HG03558 (cell line): ENCODE measurements around the gene CDKN3.
"Not testable (repeated sequence)": the region's sequence is repeated elsewhere in the genome, so short reads cannot be mapped to it uniquely, and the experiment has no call there.

Experiments used
- ATAC-seq: cut with Tn5 transposase; IDR thresholded peaks from one replicate; pipeline ENCODE4 v1.9.1; 2021; ENCODE audit warnings: moderate number of reproducible peaks; ENCODE audit not compliant: unreplicated experiment; ENCODE audit errors: extremely low read depth

CDKN3 gene

DNA sequence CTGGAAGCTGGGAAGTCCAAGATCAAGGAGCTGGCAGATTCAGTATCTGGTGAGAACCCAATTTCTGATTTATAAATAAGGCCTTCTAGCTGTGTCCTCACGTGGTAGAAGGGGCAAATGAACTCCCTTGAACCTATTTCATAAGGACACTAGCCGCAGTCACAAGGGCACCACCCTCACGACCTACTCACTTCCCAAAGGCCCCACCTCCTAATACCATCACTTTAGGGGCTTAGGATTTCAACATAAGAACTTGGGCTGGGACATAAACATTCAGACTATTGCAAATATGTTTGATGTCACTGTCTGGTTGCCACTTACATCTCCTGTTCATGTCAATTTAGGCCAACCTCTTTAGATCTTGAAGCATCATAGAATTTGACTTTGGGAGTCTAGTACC is 55.2 kb downstream of the CDKN3 start:
- no peak for ATAC-seq

GRCh38 chr14:54453252-54453651 is 56.4 kb downstream of the CDKN3 start:
- no peak for ATAC-seq

GRCh38 chr14:54453990-54454389 is 57.2 kb downstream of the CDKN3 start:
- ATAC-seq = not testable (repeated sequence)

- no peak for ATAC-seq
Observed at GRCh38 chr14:54455363-54455762, 58.6 kb downstream of the CDKN3 start.

DNA sequence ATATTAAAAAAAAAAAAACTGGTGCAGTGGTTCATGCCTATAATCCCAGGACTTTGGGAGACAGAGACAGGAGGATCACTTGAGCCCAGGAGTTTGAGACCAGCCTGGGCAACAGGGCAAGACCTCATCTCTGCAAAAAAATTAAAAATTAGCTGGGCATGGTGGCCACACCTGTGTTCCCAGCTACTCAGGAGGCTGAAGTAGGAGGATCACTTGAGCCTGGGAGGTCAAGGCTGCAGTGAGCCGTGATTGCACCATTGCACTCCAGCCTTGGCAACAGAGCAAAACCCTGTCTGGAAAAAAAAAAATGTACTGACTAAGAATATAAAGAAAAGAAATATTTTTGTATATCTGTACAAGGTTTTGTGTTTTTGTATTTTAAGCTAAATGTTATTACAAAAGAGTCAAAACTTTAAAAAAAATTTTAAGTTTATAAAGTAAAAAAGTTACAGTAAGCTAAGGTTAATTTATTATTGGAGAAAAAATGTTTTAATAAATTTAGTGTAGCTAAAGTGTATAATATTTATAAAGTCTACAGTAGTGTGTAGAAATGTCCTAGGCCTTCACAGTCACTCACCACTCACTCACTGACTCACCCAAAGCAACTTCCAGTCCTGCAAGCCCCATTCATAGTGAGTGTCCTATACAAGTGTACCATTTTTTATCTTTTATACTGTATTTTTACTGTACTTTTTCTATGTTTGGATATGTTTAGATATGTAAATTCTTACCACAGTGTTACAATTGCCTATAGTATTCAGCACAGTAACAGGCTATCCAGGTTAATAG is 60.2 kb downstream of the CDKN3 start:
- ATAC-seq = not testable (repeated sequence)

DNA sequence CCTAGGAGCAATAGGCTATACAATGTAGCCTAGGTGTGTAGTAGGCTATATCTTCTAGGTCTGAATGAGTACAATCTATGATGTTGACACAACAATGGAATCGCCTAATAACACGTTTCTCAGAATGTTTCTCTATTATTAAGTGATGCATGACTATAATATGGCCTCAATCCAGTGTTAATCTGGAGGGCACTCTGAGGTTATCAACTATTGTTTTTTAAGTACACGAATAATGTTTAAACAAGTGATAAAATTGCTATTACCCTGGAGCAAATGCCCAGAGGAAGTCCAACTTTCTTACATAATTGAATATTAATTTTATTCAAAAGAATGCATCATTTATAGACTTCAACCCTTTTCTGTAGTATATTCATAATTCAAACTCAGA is 60.8 kb downstream of the CDKN3 start:
- no peak for ATAC-seq

DNA sequence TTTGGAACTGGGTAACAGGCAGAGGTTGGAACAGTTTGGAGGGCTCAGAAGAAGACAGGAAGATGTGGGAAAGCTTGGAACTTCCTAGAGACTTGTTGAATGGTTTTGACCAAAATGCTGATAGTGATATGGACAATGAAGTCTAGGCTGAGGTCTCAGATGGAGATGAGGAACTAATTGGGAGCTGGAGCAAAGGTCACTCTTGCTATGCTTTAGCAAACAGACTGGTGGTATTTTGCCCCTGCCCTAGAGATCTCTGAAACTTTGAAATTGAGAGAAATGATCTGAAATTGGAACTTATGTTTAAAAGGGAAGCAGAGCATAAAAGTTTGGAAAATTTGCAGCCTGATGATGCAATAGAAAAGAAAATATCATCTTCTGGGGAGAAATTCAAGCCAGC is 61.7 kb downstream of the CDKN3 start:
- not testable (repeated sequence) for ATAC-seq

GRCh38 chr14:54459106-54459505 is 62.3 kb downstream of the CDKN3 start:
- ATAC-seq = no peak

GRCh38 chr14:54462048-54462447 is 65.2 kb downstream of the CDKN3 start:
- ATAC-seq = no peak

DNA sequence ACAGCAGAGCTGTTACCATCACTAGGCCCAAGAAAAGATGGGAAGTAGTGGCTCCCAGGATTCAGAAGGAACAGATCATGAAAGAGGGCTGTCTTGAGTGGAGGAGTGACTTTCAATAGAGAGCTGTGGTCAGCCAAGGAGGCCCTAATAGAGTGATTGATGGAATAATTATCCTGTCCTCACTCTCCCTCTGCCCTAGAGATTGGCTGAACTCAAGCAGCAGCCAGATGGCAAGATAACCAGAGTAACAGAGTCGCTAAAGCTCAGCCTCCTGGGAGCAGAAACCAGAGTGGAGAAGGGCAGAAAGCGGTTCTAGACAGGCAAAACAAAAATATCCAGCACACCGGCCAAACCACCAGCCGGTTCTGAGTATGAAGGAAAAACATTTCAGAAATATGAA is 68.8 kb downstream of the CDKN3 start:
- no peak for ATAC-seq

GRCh38 chr14:54467280-54467679 is 70.5 kb downstream of the CDKN3 start:
- no peak for ATAC-seq
